ENCODE data around the gene FOXB1.

FOXB1 gene

DNA sequence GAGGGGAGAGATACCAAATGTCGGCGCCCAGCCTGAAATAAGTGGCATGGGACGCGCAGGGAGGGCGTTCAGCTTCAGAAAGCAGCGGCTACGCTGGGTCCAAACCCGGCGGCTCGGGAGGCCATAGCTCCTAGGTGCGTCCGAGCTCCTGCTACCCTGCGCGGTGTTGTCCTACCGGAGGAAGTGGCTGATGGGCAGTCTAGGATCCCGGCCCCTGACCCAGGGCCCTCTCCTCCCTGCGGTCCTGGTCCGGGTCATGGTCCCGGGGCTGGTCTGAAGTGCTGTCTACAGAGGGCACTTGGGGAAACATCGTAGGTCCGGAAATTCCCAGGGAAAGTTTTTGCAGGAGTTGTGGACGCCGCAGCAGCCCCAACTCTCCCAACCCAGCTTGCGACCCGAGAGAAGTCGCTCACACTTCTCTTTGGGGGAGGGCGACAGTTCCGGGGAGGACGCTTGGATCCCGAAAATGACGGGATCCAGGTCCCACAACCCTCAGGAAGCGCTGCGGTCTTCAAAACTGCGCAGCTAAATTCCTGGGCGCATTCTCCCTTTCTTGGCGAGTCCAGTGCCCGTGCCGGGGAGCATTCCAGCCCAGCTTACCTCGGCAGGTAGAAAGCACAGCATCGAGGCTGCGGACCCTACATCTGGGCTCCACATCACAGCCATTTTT lies 9.1 kb upstream of the FOXB1 start:
- H3K27ac ChIP-seq = no peak overlapping the region
- TF ChIP-seq, protein P1, sequence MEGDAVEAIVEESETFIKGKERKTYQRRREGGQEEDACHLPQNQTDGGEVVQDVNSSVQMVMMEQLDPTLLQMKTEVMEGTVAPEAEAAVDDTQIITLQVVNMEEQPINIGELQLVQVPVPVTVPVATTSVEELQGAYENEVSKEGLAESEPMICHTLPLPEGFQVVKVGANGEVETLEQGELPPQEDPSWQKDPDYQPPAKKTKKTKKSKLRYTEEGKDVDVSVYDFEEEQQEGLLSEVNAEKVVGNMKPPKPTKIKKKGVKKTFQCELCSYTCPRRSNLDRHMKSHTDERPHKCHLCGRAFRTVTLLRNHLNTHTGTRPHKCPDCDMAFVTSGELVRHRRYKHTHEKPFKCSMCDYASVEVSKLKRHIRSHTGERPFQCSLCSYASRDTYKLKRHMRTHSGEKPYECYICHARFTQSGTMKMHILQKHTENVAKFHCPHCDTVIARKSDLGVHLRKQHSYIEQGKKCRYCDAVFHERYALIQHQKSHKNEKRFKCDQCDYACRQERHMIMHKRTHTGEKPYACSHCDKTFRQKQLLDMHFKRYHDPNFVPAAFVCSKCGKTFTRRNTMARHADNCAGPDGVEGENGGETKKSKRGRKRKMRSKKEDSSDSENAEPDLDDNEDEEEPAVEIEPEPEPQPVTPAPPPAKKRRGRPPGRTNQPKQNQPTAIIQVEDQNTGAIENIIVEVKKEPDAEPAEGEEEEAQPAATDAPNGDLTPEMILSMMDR (IDR thresholded peaks at IDR 0.05) = no peak
- TF ChIP-seq ZFX (IDR thresholded peaks at IDR 0.05; ENCODE audit: borderline replicate concordance) = no peak

DNA sequence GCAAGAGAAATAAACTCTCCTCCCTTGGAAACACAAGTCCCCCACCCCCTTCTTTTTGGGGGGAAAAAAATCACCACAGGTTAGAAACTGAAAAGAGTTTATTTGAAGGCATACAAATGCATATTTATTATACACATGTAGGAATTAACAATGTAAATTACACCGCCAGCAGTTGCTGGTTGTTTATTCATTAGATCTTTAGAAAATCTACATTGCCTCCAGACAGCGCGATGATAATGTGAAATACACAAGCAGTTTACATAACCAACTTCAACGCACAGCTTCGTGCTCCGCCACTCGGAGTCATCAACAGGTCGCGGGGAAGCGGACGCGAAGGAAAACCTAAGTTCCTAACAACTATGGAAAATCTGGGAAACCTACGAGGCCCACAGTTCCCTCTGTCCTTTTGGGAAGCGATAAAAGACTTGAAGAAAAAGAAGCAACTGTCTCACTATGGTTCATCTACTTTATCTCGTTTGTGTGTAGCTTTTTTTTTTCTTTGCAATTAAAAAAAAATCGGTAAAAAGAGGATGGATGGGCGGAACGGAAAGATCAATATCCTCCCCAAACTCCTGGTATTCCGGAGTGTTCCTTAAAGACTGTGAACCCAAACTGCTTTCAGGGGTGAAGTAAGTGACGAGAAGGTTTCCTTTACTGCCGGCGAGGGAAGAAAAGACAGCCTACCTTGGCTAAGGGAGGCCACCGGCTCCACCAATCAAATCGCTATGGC lies 8.4 kb upstream of the FOXB1 start:
- no peak for TF ChIP-seq ZFX (IDR thresholded peaks at IDR 0.05; ENCODE audit: borderline replicate concordance)
- TF ChIP-seq, protein P1 (IDR thresholded peaks at IDR 0.05) = no peak
- no peak overlapping the region for H3K27ac ChIP-seq

DNA sequence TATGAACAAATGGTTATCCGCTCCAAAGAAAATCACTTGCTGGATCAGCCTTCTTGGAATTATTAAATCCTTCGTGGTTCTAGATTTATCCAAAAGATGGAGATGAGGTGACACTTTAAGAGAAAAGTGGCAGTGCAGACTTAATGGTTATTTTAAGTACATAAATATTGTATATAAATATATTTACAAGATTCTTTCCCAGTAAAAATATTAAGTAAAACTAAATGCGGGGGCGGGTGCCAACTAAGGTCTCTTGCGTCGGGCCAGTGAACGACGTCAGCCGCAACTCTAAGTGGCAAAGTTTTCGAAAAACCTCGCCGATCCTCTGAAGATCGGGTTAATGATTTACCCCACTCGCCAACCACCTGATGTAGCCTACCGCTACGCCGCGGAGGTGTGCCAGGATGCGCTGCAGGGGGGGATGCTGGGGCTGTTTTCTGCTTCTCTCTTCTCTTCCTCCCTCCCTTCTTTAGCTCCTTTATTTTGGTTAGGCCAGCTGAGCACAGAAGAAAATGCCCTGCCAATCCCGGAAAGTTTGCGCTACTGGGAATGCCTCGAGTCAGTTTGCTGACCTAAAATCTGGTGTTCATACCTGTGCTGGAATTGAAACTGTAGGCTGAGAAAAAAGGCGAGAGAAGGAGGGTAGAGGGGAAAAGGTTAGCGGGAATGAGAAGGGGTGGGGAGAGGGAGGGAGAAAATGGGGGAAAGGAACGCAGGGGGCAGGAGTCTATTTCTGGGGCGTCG lies 7.6 kb upstream of the FOXB1 start:
- no peak for TF ChIP-seq ZFX (IDR thresholded peaks at IDR 0.05; ENCODE audit: borderline replicate concordance)
- TF ChIP-seq, protein P1 (IDR thresholded peaks at IDR 0.05) = no peak
- H3K27ac ChIP-seq = no peak overlapping the region

DNA sequence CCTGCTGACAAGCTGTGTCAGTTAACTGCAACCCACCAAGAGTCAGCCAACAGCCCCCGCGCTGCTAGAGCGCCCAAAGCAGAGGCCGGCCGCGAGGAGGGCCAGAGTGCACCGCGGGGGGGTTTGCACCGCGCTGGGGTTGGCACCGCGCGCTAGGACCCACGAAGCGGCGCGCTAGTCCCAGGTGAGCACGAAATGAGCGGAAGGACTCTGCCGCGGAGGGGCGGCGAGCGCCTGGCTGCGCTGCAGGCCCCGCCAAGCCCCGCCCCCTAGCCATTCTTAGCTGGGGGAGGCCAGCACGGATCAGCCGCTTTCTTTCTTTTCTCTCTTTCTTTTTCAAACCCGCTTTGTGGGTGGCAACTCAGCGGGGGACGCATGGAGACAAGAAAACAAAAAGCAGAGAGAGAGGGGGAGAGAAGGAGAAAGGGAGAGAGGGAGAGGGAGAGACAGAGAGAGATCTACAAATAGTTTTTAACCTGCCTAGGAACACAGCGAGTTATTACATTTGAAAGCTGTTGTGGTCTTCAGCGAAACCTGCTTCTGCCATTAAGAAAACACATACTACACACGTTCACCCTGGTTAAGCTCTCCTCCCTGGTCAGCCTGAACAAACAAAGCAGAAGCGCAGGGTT lies 6.9 kb upstream of the FOXB1 start:
- no peak for TF ChIP-seq ZFX (IDR thresholded peaks at IDR 0.05; ENCODE audit: borderline replicate concordance)
- TF ChIP-seq, protein P1 (IDR thresholded peaks at IDR 0.05) = peak; percentile 24
- no peak overlapping the region for H3K27ac ChIP-seq

DNA sequence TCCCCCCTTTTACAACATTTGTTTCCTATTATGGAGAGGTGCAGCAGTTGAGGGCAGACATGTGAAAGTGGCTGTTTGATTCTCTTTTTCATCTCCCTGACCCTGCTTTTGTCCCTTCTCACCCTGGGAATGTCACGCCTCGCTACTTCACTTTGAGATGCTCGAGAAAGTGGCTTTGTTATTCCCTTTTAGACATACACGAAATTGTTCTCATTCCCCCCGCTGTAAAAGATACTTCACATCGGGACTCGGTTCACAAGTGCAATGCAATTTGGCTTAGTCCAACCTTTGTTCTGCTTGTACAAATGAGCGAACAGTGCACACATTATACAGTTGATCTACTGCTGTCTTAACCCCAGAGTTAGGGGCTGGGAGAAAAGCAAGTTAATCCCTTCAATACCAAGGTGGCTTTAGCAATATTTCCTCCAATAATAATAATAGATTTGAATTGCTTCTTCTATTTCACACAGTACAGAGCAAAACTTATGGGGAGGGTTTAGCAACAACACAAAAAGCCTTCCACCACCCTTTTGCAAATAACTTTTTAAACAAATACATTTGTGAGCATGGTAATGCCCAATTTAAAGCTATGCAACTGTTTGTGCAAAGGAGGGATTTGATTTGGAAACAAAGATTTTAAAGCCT lies 5.7 kb upstream of the FOXB1 start:
- no peak for TF ChIP-seq ZFX (IDR thresholded peaks at IDR 0.05; ENCODE audit: borderline replicate concordance)
- TF ChIP-seq, protein P1 (IDR thresholded peaks at IDR 0.05) = no peak
- H3K27ac ChIP-seq = no peak overlapping the region

DNA sequence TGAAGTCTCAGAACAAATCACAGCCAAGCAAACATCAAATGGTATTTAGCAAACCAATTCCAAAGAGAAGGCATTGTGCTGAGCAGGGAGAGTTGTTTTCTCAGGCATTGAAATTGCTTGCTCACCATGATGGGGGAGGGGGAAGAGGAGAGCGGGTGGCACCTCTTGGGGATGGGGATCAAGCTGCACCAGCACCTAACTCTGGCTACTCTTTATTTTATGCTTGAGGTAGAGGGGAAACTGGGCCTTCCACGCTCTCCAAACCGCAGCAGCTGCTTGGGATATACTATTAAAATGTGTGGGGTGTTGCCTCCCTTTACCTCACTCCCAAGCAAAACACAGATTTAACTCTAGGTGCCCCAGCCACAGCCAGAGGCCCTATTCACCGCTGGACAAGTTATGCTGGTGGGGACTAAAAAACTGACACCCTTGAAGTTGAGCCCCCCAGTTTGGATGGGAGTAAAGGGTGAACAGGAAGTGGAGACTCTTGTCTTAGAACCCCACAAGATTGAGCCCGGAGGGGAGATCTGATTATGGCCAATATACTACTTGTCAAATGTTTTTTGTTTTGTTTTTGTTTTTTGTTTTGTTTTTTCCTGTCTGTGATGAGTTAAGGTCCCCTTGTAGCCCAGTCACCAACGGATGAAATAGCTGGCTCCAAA lies 5.0 kb upstream of the FOXB1 start:
- TF ChIP-seq, protein P1 (IDR thresholded peaks at IDR 0.05) = no peak
- TF ChIP-seq ZFX (IDR thresholded peaks at IDR 0.05; ENCODE audit: borderline replicate concordance) = no peak
- H3K27ac ChIP-seq = no peak overlapping the region
